ENCODE measurements around the gene PRR18.

PRR18 gene

GRCh38 chr6:166333172-166333995 lies 25.2 kb upstream of the PRR18 start:
- peak; percentile 25 for DNase-seq

GRCh38 chr6:166331503-166332415 lies 23.6 kb upstream of the PRR18 start:
- DNase-seq = no peak

- DNase-seq = no peak
These were observed 22.4 kb upstream of the PRR18 start for GRCh38 chr6:166330612-166331011.

- DNase-seq = no peak
These were observed 17.3 kb upstream of the PRR18 start for GRCh38 chr6:166325383-166326042.

- DNase-seq = no peak
These were observed 15.2 kb upstream of the PRR18 start for GRCh38 chr6:166323395-166323794.

- no peak for DNase-seq
These were observed 10.7 kb upstream of the PRR18 start for GRCh38 chr6:166318649-166319600.

- DNase-seq = no peak
These were observed 10.0 kb upstream of the PRR18 start for GRCh38 chr6:166318227-166318626.

GRCh38 chr6:166317261-166318212 lies 9.3 kb upstream of the PRR18 start:
- DNase-seq = no peak

GRCh38 chr6:166315436-166315835 lies 7.2 kb upstream of the PRR18 start:
- no peak for DNase-seq

- no peak for DNase-seq
These were observed 6.3 kb upstream of the PRR18 start for GRCh38 chr6:166314454-166314853.

GRCh38 chr6:166313255-166314070 lies 5.3 kb upstream of the PRR18 start:
- peak; percentile 66 for DNase-seq

GRCh38 chr6:166312832-166313231 lies 4.6 kb upstream of the PRR18 start:
- no peak for DNase-seq

GRCh38 chr6:166310634-166311033 lies 2.4 kb upstream of the PRR18 start:
- DNase-seq = no peak

- no peak for DNase-seq
These were observed 1.8 kb upstream of the PRR18 start for GRCh38 chr6:166309977-166310376.

- no peak for DNase-seq
These were observed 787 bp upstream of the PRR18 start for GRCh38 chr6:166308769-166309589.

GRCh38 chr6:166307082-166308032 lies 835 bp downstream of the PRR18 start:
- no peak for DNase-seq

GRCh38 chr6:166306378-166307081 lies 1.7 kb downstream of the PRR18 start:
- no peak for DNase-seq

Measured in CD4-positive, alpha-beta T cell treated with Interleukin-15 for 1 hour (primary cell).